ENCODE measurements around the gene ADAM15.

- no peak for TF ChIP-seq CTCF (IDR thresholded peaks at IDR 0.05)
- TF ChIP-seq EZH2 (IDR thresholded peaks at IDR 0.05; ENCODE audit: borderline replicate concordance, insufficient read depth, low read depth, low read length, poor library complexity, severe bottlenecking): no peak
Observed at GRCh38 chr1:155083052-155083541, 32.0 kb downstream of the ADAM15 start.
